GM12878 (cell line): ENCODE measurements around the gene POLR1G. TPM values are rescaled to one million over a fixed set of nuclear protein-coding genes. Genes with fewer than 3 reads are reported as not detected.

Source experiments
- ATAC-seq: fragments of 200-7000 bp; cut with Tn5 transposase; 3 replicates; pipeline ENCODE4 v1.9.1; 2020; ENCODE audit warnings: mild to moderate bottlenecking, moderate library complexity
- BruUV-seq: library from RNA; stranded (reverse); fragments of 400-500 nt; replicated peaks from 2 replicates; lab custom pipeline; 2021; lab: Mats Ljungman, UMichigan
- CTCF ChIA-PET: fragments of 300-600 bp; sonication (Branson Sonifier 250); formaldehyde crosslinking; extraction: SDS; loops from one replicate; lab custom pipeline; 2021; ENCODE audit warnings: inconsistent platforms; lab: Yijun Ruan, JAX
- POLR2A ChIA-PET: fragments of 350-600 bp; formaldehyde crosslinking; extraction: SDS; loops from one replicate; lab custom pipeline; 2021; ENCODE audit warnings: inconsistent platforms; lab: Charles Lee
- RAD21 ChIA-PET: fragments of 300-600 bp; sonication (Branson Sonifier 250); formaldehyde crosslinking; loops from one replicate; lab custom pipeline; 2023; ENCODE audit warnings: antibody characterized with exemption; ENCODE audit not compliant: unreplicated experiment; lab: Charles Lee
- SMC1A ChIA-PET: fragments of 300-600 bp; sonication (Branson Sonifier 250); formaldehyde crosslinking; loops from one replicate; lab custom pipeline; 2023; ENCODE audit not compliant: unreplicated experiment, uncharacterized antibody; lab: Charles Lee
- DNase-seq: peaks from one replicate; pipeline ENCODE4 v3.0.0-alpha.2; 2011; ENCODE audit warnings: low read depth, low spot score
- FAIRE-seq: peaks from 3 replicates; lab custom pipeline; 2011; peaks lifted over from hg19 to GRCh38; lab: Jason Lieb, UNC
- H2AFZ ChIP-seq: 2 replicates; pipeline ENCODE4 v1.6.0; 2011; ENCODE audit warnings: low read depth, low read length, control low read depth; ENCODE audit not compliant: control insufficient read depth
- H3K27ac ChIP-seq: 2 replicates; pipeline ENCODE4 v1.5.1; 2011; ENCODE audit warnings: control low read depth; ENCODE audit not compliant: control insufficient read depth, insufficient read depth
- H3K27me3 ChIP-seq, 2 experiments: replicated peaks in 1 of 2; 2 replicates each; pipeline versions ENCODE4 v1.6.0 to v1.6.1; 2011; ENCODE audit warnings: low read length in 1 of 2; ENCODE audit not compliant: control insufficient read depth in 2 of 2, insufficient read depth in 2 of 2
- H3K36me3 ChIP-seq, 2 experiments: 2 replicates each; pipeline ENCODE4 v1.5.1; 2011; ENCODE audit warnings: low read length in 1 of 2; ENCODE audit not compliant: control insufficient read depth in 2 of 2, insufficient read depth in 2 of 2
- H3K4me1 ChIP-seq: 2 replicates; pipeline ENCODE4 v1.6.1; 2011; ENCODE audit warnings: mild to moderate bottlenecking, low read length, moderate library complexity, mixed read lengths; ENCODE audit not compliant: control insufficient read depth, insufficient read depth
- H3K4me2 ChIP-seq: 2 replicates; pipeline ENCODE4 v1.6.0; 2011; ENCODE audit warnings: control low read depth; ENCODE audit not compliant: control insufficient read depth, insufficient read depth
- H3K4me3 ChIP-seq: fragments of 200-600 bp; sonication (generic); 2 replicates; pipeline ENCODE4 v1.5.1; 2016
- H3K79me2 ChIP-seq: 2 replicates; pipeline ENCODE4 v1.6.0; 2011; ENCODE audit warnings: low read length; ENCODE audit not compliant: control insufficient read depth, insufficient read depth
- H3K9ac ChIP-seq: 2 replicates; pipeline ENCODE4 v1.8.0; 2011; ENCODE audit warnings: low read length, control low read depth, mixed read lengths; ENCODE audit not compliant: control insufficient read depth, insufficient read depth
- H3K9me3 ChIP-seq: replicated peaks from 3 replicates; pipeline ENCODE4 v1.5.1; 2011; ENCODE audit warnings: mild to moderate bottlenecking, low read length; ENCODE audit not compliant: control insufficient read depth, insufficient read depth
- H4K20me1 ChIP-seq: 2 replicates; pipeline ENCODE4 v1.6.0; 2011; ENCODE audit not compliant: control insufficient read depth, insufficient read depth
- ATF7 ChIP-seq: fragments of 450-650 bp; IDR thresholded peaks from 2 replicates; pipeline ENCODE4 v1.6.1; 2016; ENCODE audit warnings: low read depth, mild to moderate bottlenecking
- BMI1 ChIP-seq: fragments of 450-650 bp; IDR thresholded peaks from 2 replicates; pipeline ENCODE4 v1.6.1; 2016; ENCODE audit warnings: mild to moderate bottlenecking, moderate library complexity, borderline replicate concordance
- CBFB ChIP-seq: IDR thresholded peaks from 2 replicates; pipeline ENCODE4 v1.6.1; 2016; ENCODE audit warnings: antibody characterized with exemption, low read depth
- CTCF ChIP-seq, 3 experiments: IDR thresholded peaks in 2 of 3; conservative IDR thresholded peaks in 1 of 3; 2 replicates each; pipeline ENCODE4 v1.5.1; 2011; ENCODE audit warnings: low read depth in 3 of 3, low read length in 3 of 3, mild to moderate bottlenecking in 3 of 3, control low read depth in 2 of 3, moderate library complexity in 2 of 3, inconsistent platforms in 1 of 3, mixed read lengths in 1 of 3; ENCODE audit not compliant: control insufficient read depth in 2 of 3, insufficient read depth in 1 of 3; ENCODE audit errors: extremely low read depth in 1 of 3
- DPF2 ChIP-seq: fragments of 450-650 bp; IDR thresholded peaks from 2 replicates; pipeline ENCODE4 v1.6.1; 2017; ENCODE audit warnings: mild to moderate bottlenecking
- E2F4 ChIP-seq: IDR thresholded peaks from 2 replicates; pipeline ENCODE4 v1.6.1; 2012; ENCODE audit warnings: low read depth, low read length, improper control_type of control experiment
- HDAC6 ChIP-seq: fragments of 200-600 bp; sonication (generic); IDR thresholded peaks from one replicate; pipeline ENCODE4 v1.8.0; 2017; ENCODE audit warnings: antibody characterized with exemption; ENCODE audit not compliant: unreplicated experiment
- HDGF ChIP-seq: fragments of 450-650 bp; IDR thresholded peaks from 2 replicates; pipeline ENCODE4 v1.6.1; 2016; ENCODE audit warnings: antibody characterized with exemption
- IKZF2 ChIP-seq, 2 experiments: fragments of 450-650 bp; IDR thresholded peaks; 2 replicates each; pipeline ENCODE4 v1.6.1; 2017; ENCODE audit warnings: mild to moderate bottlenecking in 2 of 2, moderate library complexity in 2 of 2
- MTA2 ChIP-seq: fragments of 450-650 bp; IDR thresholded peaks from 2 replicates; pipeline ENCODE4 v1.6.1; 2016; ENCODE audit warnings: low read depth, mild to moderate bottlenecking, moderate library complexity
- NFYB ChIP-seq: IDR thresholded peaks from 2 replicates; pipeline ENCODE4 v1.6.1; 2011; ENCODE audit warnings: low read depth, mild to moderate bottlenecking, low read length, improper control_type of control experiment, moderate library complexity; ENCODE audit not compliant: insufficient read depth
- NR2C1 ChIP-seq: fragments of 450-650 bp; IDR thresholded peaks from 2 replicates; pipeline ENCODE4 v1.6.1; 2017; ENCODE audit warnings: antibody characterized with exemption, mild to moderate bottlenecking, moderate library complexity
- NR2C2 ChIP-seq: IDR thresholded peaks from 2 replicates; pipeline ENCODE4 v1.6.1; 2011; ENCODE audit warnings: borderline replicate concordance, low read depth; ENCODE audit not compliant: control insufficient read depth, insufficient read length
- PAX8 ChIP-seq: fragments of 450-650 bp; IDR thresholded peaks from 2 replicates; pipeline ENCODE4 v1.6.1; 2017; ENCODE audit warnings: mild to moderate bottlenecking, moderate library complexity
- PKNOX1 ChIP-seq: fragments of 450-650 bp; IDR thresholded peaks from 2 replicates; pipeline ENCODE4 v1.6.1; 2016; ENCODE audit warnings: mild to moderate bottlenecking
- POLR2AphosphoS5 ChIP-seq: IDR thresholded peaks from 2 replicates; pipeline ENCODE4 v1.6.1; 2011; ENCODE audit warnings: mild to moderate bottlenecking, low read length, inconsistent platforms
- RAD51 ChIP-seq: fragments of 450-650 bp; IDR thresholded peaks from 2 replicates; pipeline ENCODE4 v1.6.1; 2016; ENCODE audit warnings: moderate library complexity, mild to moderate bottlenecking, inconsistent platforms
- RELA ChIP-seq: fragments of 450-650 bp; IDR thresholded peaks from 2 replicates; pipeline ENCODE4 v1.8.0; 2014; ENCODE audit warnings: borderline replicate concordance; ENCODE audit not compliant: partially characterized antibody
- SP1 ChIP-seq: IDR thresholded peaks from one replicate; pipeline ENCODE4 v1.6.1; 2011; ENCODE audit warnings: low read depth, low read length
- TCF3 ChIP-seq: IDR thresholded peaks from 2 replicates; pipeline ENCODE4 v1.6.1; 2012; ENCODE audit warnings: low read depth, mild to moderate bottlenecking, low read length, borderline replicate concordance; ENCODE audit not compliant: insufficient read depth
- YY1 ChIP-seq: IDR thresholded peaks from 2 replicates; pipeline ENCODE4 v1.6.1; 2011; ENCODE audit warnings: low read depth, mild to moderate bottlenecking, low read length
- WGBS: methylation state at CpG from one replicate; pipeline ENCODE4 v1.1.6; 2016; ENCODE audit warnings: low lambda C conversion rate; ENCODE audit not compliant: insufficient replicate concordance, insufficient coverage; ENCODE audit errors: missing lambda C conversion rate; 5-methylcytosine and 5-hydroxymethylcytosine counted together
- in situ Hi-C: fragments of 300-500 bp; cut with MboI; formaldehyde crosslinking; loops from 9 replicates; pipeline ENCODE4 v1.14.3; 2018; ENCODE audit warnings: mixed read lengths
- intact Hi-C: fragments of 100-400 bp; cut with micrococcal nuclease; formaldehyde crosslinking; loops from one replicate; pipeline ENCODE4 v1.14.2; 2022; ENCODE audit not compliant: unreplicated experiment
- polyA plus RNA-seq, 11 experiments: library from polyadenylated mRNA; depleted of rRNA in 4 of 11; unstranded in 6 of 11; stranded (reverse) in 5 of 11; fragments of >200 nt; fragmentation: Nextera tagmentation in 4 of 11; fragmentation: Illumina TruSeq in 1 of 11; extraction: Ambion mirVana in 4 of 11; extraction: Trizol in 1 of 11; gene quantifications; 1 replicate in 1 of 11; 2 replicates in 10 of 11; pipeline versions ENCODE4 v1.2.1 to v1.2.3, GENCODE V29; 2011 to 2016; ENCODE audit warnings: inconsistent platforms in 2 of 11, missing spikeins in 2 of 11, low read depth in 1 of 11
- total RNA-seq, 4 experiments: library from RNA; depleted of rRNA in 3 of 4; stranded (reverse); fragments of >200 nt in 3 of 4; fragmentation: Illumina TruSeq in 1 of 4; extraction: Trizol in 1 of 4; gene quantifications; 2 replicates each; pipeline versions ENCODE4 v1.2.1 to v1.2.3, GENCODE V29; 2013 to 2021

Gene POLR1G
- total and polyA plus RNA-seq, 10 of the 15 experiments (the other 5 are each of a cell fraction or from before 2014, with no cell fraction given), result 2.0 to 30.9 (median 20.5) TPM

- peak overlapping the region; percentile 6 for H2AFZ ChIP-seq
- no peaks in the 10 kb centered on the region for H3K27me3 ChIP-seq
- CTCF ChIA-PET, result interaction anchor here (0.6 to 3.5 kb wide), 11 partner anchors 10 to 877 kb away, joined by 3 to 16 read pairs (median 5); partner anchors contain the start of gene FOSB
- peak overlapping the region; percentile 33 for H3K27ac ChIP-seq
- in situ Hi-C loops, result loop anchor here (25.0 kb wide), 1 partner anchor 1694 kb away; the partner anchor contains the start of gene SMG9
- no TSS peak for BruUV-seq
- peak overlapping the region; percentile 10 for H3K4me2 ChIP-seq
- H3K79me2 ChIP-seq, result no peaks in the 10 kb centered on the region
- 0 out of 2 replicates have a peak overlapping the region, but pooled peaks have one; percentile 2 for H3K9ac ChIP-seq
- intact Hi-C loops, result no loop called here
- H3K36me3 ChIP-seq, result no peaks in the 10 kb centered on the region
- RAD21 ChIA-PET, result interaction anchor here (1.0 to 2.9 kb wide), 3 partner anchors 12 to 16 kb away, joined by 4 to 13 read pairs (median 6); partner anchors contain the start of gene FOSB
- H3K4me3 ChIP-seq, result no peak overlapping the region
- H4K20me1 ChIP-seq, result no peaks in the 10 kb centered on the region
- POLR2A ChIA-PET, result interaction anchor here (0.6 to 1.3 kb wide), 6 partner anchors 12 to 35 kb away, joined by 3 to 5 read pairs (median 3); partner anchors contain the start of gene FOSB
- H3K4me1 ChIP-seq, result peaks cover 33% of the 10 kb centered on the region
- WGBS, result 20% methylated on average over 27 of the region's 27 CpGs
- FAIRE-seq, result no peak
- SMC1A ChIA-PET, result interaction anchor here (1.2 to 2.2 kb wide), 3 partner anchors 14 to 23 kb away, joined by 4 to 10 read pairs (median 4); no protein-coding TSS in a partner anchor
- H3K9me3 ChIP-seq, result no peaks in the 10 kb centered on the region
- no peak for DNase-seq
- ATAC-seq, result peak; percentile 86
- TF ChIP-seq SP1 (no peak), BMI1 (no peak), NFYB (no peak), TCF3 (no peak), RELA (no peak), POLR2AphosphoS5 (no peak), HDAC6 (no peak), DPF2 (no peak), CTCF (IDR thresholded peaks at IDR 0.05 in 2 of 3, conservative IDR thresholded peaks at IDR 0.05 in 1 of 3; ENCODE audit: control insufficient read depth in 2 of 3, extremely low read depth in 1 of 3, insufficient read depth in 1 of 3, low read depth in 3 of 3, low read length in 3 of 3) (no peak), HDGF (no peak), PAX8 (no peak), YY1 (no peak), IKZF2 (IDR thresholded peaks at IDR 0.05) (0 out of 4 replicates have a peak, but pooled peaks of 1 of the 2 experiments have one; percentile 32), PKNOX1 (no peak), NR2C1 (no peak), MTA2 (no peak; the same call in 1 of the 2 replicates), ATF7 (peak; percentile 64), NR2C2 (no peak), CBFB (0 out of 2 replicates have a peak, but pooled peaks have one; percentile 12), RAD51 (peak; percentile 31; the same call in 1 of the 2 replicates), E2F4 (no peak)
These were observed 49.5 kb downstream of the POLR1G start for GRCh38 chr19:45455707-45456499.
